ENCODE results near the gene QSER1. TPM values are rescaled to one million over a fixed set of nuclear protein-coding genes. Genes with fewer than 3 reads are reported as not detected.

Gene QSER1
- total RNA-seq, 4 donors from 2014 or later = 19.8 to 29.0 (median 22.7) TPM

DNA sequence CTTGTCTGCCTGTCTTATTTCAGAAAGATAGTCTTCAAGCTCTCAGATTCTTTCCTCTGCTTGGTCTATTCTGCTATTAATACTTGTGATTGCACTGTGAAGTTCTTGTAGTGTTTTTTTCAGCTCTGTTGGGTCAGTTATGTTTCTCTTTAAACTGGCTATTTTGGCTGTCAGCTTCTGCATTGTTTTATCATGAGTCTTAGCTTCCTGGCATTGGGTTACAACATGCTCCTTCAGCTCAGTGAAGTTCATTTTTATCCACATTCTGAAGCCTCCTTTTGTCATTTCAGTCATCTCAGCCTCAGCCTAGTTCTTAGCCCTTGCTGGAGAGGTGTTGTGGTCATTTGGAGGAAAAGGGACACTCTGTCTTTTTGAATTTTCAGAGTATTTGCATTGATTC is 107.6 kb downstream of the QSER1 start:
- H3K27ac ChIP-seq = no peak overlapping the region
- H3K4me1 ChIP-seq = peaks cover 0 to 11% (median 0%) of the 10 kb centered on the region in 3 donors
- TF ChIP-seq POLR2AphosphoS5 (IDR thresholded peaks at IDR 0.05) = peak; percentile 14
- TF ChIP-seq, protein P1, sequence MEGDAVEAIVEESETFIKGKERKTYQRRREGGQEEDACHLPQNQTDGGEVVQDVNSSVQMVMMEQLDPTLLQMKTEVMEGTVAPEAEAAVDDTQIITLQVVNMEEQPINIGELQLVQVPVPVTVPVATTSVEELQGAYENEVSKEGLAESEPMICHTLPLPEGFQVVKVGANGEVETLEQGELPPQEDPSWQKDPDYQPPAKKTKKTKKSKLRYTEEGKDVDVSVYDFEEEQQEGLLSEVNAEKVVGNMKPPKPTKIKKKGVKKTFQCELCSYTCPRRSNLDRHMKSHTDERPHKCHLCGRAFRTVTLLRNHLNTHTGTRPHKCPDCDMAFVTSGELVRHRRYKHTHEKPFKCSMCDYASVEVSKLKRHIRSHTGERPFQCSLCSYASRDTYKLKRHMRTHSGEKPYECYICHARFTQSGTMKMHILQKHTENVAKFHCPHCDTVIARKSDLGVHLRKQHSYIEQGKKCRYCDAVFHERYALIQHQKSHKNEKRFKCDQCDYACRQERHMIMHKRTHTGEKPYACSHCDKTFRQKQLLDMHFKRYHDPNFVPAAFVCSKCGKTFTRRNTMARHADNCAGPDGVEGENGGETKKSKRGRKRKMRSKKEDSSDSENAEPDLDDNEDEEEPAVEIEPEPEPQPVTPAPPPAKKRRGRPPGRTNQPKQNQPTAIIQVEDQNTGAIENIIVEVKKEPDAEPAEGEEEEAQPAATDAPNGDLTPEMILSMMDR (IDR thresholded peaks at IDR 0.05) = no peak
- H3K36me3 ChIP-seq = no peaks in the 10 kb centered on the region
- H3K27me3 ChIP-seq = no peaks in the 10 kb centered on the region
- ATAC-seq = peak; percentile 34
- no peaks in the 10 kb centered on the region for H3K9me3 ChIP-seq
- H3K4me3 ChIP-seq = no peak overlapping the region

DNA sequence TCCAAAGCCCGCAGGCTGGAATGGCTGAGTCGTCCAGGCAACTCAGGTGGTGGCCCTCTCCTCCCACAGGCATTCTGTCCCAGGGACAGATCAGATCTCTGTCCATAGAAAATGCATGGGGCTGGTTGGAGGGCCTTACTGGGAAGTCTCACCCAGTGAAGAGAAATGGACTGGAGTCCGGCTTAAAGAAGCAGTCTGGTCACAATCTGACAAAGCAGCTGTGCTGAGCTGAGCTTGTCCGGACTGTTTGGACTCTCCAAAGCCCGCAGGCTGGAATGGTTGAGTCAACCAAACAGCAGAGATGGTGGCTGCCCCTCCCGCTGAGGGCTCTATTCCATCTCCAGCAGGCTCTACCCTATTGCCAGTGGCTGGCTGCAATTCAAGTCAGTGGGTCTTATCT is 108.7 kb downstream of the QSER1 start:
- no peak for ATAC-seq
- peaks cover 0 to 11% (median 0%) of the 10 kb centered on the region in 3 donors for H3K4me1 ChIP-seq
- no peaks in the 10 kb centered on the region for H3K9me3 ChIP-seq
- no peak overlapping the region for H3K4me3 ChIP-seq
- WGBS, 2 donors (ENCODE audit: low coverage in 1 of 2) = 80 to 100% methylated on average over 1 to 2 of the region's 6 CpGs
- no peaks in the 10 kb centered on the region for H3K36me3 ChIP-seq
- no peaks in the 10 kb centered on the region for H3K27me3 ChIP-seq
- TF ChIP-seq POLR2AphosphoS5 (IDR thresholded peaks at IDR 0.05) (no peak), EP300 (IDR thresholded peaks at IDR 0.05) (no peak), POLR2A (IDR thresholded peaks at IDR 0.05) (no peak)
- TF ChIP-seq, protein P1 (IDR thresholded peaks at IDR 0.05) = no peak
- H3K27ac ChIP-seq = no peak overlapping the region

DNA sequence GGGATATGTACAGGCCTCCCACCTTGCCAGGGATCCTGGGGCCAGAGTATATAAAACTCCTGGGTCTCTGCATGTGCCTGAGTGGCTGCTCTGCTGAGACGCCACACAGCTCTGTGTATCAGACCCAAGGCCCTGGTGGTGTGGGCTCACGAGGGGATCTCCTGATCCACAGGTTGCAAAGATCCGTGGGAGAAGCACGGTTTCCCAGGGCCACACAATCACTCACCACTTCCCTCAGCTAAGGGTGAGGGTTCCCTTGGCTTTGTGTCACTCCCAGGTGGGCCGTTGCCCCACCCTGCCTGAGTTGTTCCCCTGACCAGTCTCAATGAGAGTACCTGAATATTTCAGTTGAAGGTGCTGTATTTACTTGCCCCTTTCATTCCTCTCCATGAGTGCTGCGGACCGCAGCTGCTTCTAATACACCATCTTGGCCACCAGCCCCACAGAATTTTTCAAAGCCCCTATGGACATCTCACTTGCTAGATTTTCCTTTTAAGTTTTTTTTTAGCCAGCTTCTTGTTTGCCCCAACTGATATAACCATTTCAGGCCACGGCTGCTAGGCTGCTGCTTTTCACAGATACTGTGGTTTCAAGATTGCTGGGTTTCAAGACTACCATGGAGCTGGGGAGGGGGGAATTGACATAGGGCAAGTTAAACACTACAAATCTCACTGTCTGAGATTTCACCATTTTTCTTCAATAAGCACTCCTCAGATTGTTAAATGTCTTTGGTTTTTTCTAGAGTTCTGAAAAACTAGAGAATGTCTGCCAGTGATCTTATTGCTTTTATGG is 109.3 kb downstream of the QSER1 start:
- ATAC-seq = no peak
- WGBS, 2 donors (ENCODE audit: low coverage in 1 of 2) = 71 to 86% methylated on average over 3 to 6 of the region's 8 CpGs

DNA sequence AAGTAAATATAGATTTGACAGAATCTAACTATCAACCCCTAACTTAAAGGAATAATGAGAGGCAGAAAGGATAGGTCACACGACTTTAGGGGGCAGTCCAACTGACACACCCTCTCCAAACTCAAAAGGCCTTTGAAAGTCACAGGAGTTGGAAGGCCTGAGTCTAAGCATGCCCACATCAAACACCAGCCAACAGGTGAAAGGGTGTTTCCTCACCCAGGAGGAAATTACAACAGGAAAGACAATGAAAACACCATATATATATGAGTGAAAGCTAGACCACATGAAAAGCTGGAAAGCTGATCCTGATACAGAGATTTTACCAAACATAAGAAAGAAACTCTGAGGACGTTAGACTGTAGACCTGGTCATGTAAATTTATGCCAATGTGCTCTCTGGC is 112.6 kb downstream of the QSER1 start:
- Histone ChIP-seq H3K27me3 (peaks cover 6% of the 10 kb centered on the region), H3K27ac (no peak overlapping the region), H3K4me3 (no peak overlapping the region), H3K9me3 (no peaks in the 10 kb centered on the region), H3K36me3 (no peaks in the 10 kb centered on the region), H3K4me1 (peaks cover 0 to 6% (median 0%) of the 10 kb centered on the region in 3 donors)
- ATAC-seq = no peak
- WGBS, 2 donors (ENCODE audit: low coverage in 1 of 2) = 55 to 56% methylated on average over 2 of the region's 2 CpGs
- TF ChIP-seq POLR2A (IDR thresholded peaks at IDR 0.05) (no peak), POLR2AphosphoS5 (IDR thresholded peaks at IDR 0.05) (no peak), EP300 (IDR thresholded peaks at IDR 0.05) (no peak)
- TF ChIP-seq, protein P1 (IDR thresholded peaks at IDR 0.05) = no peak

More for the DNA sequence above, 109.3 kb downstream of the QSER1 start:
- no peaks in the 10 kb centered on the region for H3K36me3 ChIP-seq
- TF ChIP-seq, protein P1 (IDR thresholded peaks at IDR 0.05) = no peak
- TF ChIP-seq EP300 (IDR thresholded peaks at IDR 0.05) (no peak), POLR2A (IDR thresholded peaks at IDR 0.05) (no peak), POLR2AphosphoS5 (IDR thresholded peaks at IDR 0.05) (no peak)
- no peak overlapping the region for H3K4me3 ChIP-seq
- H3K27me3 ChIP-seq = no peaks in the 10 kb centered on the region
- peaks cover 0 to 11% (median 0%) of the 10 kb centered on the region in 3 donors for H3K4me1 ChIP-seq
- no peak overlapping the region for H3K27ac ChIP-seq
- H3K9me3 ChIP-seq = no peaks in the 10 kb centered on the region

DNA sequence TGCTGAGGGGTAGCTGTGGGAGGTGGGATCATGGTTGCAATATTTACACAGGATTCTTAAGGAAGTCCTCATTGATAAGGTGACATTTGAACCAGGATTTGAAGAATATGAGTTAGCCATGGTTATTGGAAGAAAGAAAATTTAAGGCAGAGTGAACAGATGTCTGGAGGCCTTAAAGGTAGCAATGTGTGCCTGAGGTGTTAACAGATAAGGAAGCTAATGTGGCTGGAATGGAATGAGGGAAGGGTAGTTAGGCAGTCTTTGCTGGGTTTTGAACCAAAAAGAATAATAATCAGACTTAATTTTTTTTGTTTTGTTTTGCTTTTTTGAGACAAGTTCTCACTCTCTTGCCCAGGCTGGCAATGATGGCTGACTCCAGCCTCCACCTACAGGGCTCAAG is 113.4 kb downstream of the QSER1 start:
- Histone ChIP-seq H3K27me3 (peaks cover 6% of the 10 kb centered on the region), H3K4me3 (no peak overlapping the region), H3K4me1 (no peaks in the 10 kb centered on the region), H3K9me3 (no peaks in the 10 kb centered on the region), H3K36me3 (no peaks in the 10 kb centered on the region), H3K27ac (no peak overlapping the region)
- no peak for ATAC-seq
- no peak for TF ChIP-seq POLR2AphosphoS5 (IDR thresholded peaks at IDR 0.05)
- TF ChIP-seq, protein P1 (IDR thresholded peaks at IDR 0.05) = no peak

Data from gastroesophageal sphincter (tissue), 4 donors.